Measurements from ENCODE around the gene ATF7.

ATF7 gene

GRCh38 chr12:53462935-53463334, 163.2 kb downstream of the ATF7 start:
- Histone ChIP-seq H3K14ac (ENCODE audit: low read length) (no peak overlapping the region), H4K91ac (ENCODE audit: low read depth, low read length, poor library complexity) (no peak overlapping the region), H3K9ac (ENCODE audit: low read depth, low read length, poor library complexity) (no peak overlapping the region), H2BK15ac (ENCODE audit: low read length) (no peak overlapping the region), H2AK5ac (ENCODE audit: low read depth, low read length) (no peak overlapping the region), H3K4me1 (ENCODE audit: control insufficient read depth in 2 of 2, insufficient read depth in 1 of 2, low read depth in 1 of 2, low read length in 2 of 2) (peaks cover 0 to 21% of the 10 kb centered on the region in 2 donors), H3K4ac (ENCODE audit: low read length) (no peak overlapping the region), H3K79me1 (ENCODE audit: low read depth, low read length) (peaks cover 6% of the 10 kb centered on the region), H3K36me3 (replicated peaks in 1 of 2; ENCODE audit: control insufficient read depth in 2 of 2, insufficient read depth in 2 of 2, low read length in 2 of 2) (peaks cover 74 to 100% of the 10 kb centered on the region in 2 donors), H3K9me3 (replicated peaks in 1 of 2; ENCODE audit: control insufficient read depth in 2 of 2, insufficient read depth in 1 of 2, low read depth in 1 of 2, low read length in 2 of 2) (no peaks in the 10 kb centered on the region), H2BK5ac (ENCODE audit: low read length) (no peak overlapping the region), H2AFZ (ENCODE audit: low read length) (no peak overlapping the region), H3K4me3 (ENCODE audit: low read length in 2 of 2) (no peak overlapping the region), H3K18ac (ENCODE audit: low read length) (no peak overlapping the region), H2BK120ac (ENCODE audit: low read depth, low read length) (no peak overlapping the region), H4K8ac (ENCODE audit: low read depth, low read length) (no peak overlapping the region), H3K27ac (replicated peaks; ENCODE audit: low read length) (no peak overlapping the region), H2BK12ac (ENCODE audit: low read length) (no peak overlapping the region), H3K23ac (ENCODE audit: low read depth, low read length, poor library complexity) (no peak overlapping the region), H3K27me3 (ENCODE audit: control insufficient read depth in 3 of 3, insufficient read depth in 3 of 3, low read depth in 1 of 3, low read length in 3 of 3) (no peaks in the 10 kb centered on the region), H3K4me2 (ENCODE audit: insufficient read depth, low read length, poor library complexity, severe bottlenecking) (no peak overlapping the region)
- no peak for DNase-seq (ENCODE audit: low spot score)
- WGBS, 2 donors (ENCODE audit: extremely low coverage in 2 of 2, insufficient read length in 2 of 2, insufficient replicate concordance in 1 of 2): no CpG with 5 or more reads among the region's 3 CpGs

GRCh38 chr12:53461591-53461990, 164.6 kb downstream of the ATF7 start:
- no peak overlapping the region for H2BK15ac ChIP-seq (ENCODE audit: low read length)
- no peak overlapping the region for H2AFZ ChIP-seq (ENCODE audit: low read length)
- H3K23ac ChIP-seq (ENCODE audit: low read depth, low read length, poor library complexity): no peak overlapping the region
- H3K9ac ChIP-seq (ENCODE audit: low read depth, low read length, poor library complexity): no peak overlapping the region
- no peak overlapping the region for H2BK5ac ChIP-seq (ENCODE audit: low read length)
- no peak overlapping the region for H3K27ac ChIP-seq (replicated peaks; ENCODE audit: low read length)
- H2BK12ac ChIP-seq (ENCODE audit: low read length): no peak overlapping the region
- peaks cover 70 to 100% of the 10 kb centered on the region in 2 donors for H3K36me3 ChIP-seq (replicated peaks in 1 of 2; ENCODE audit: control insufficient read depth in 2 of 2, insufficient read depth in 2 of 2, low read length in 2 of 2)
- no peak overlapping the region for H4K8ac ChIP-seq (ENCODE audit: low read depth, low read length)
- WGBS, 2 donors (ENCODE audit: extremely low coverage in 2 of 2, insufficient read length in 2 of 2, insufficient replicate concordance in 1 of 2): 100% methylated on average over 2 of the region's 8 CpGs; no CpG with 5 or more reads in 1 of the 2 donors
- no peak overlapping the region for H3K4me2 ChIP-seq (ENCODE audit: insufficient read depth, low read length, poor library complexity, severe bottlenecking)
- H3K18ac ChIP-seq (ENCODE audit: low read length): no peak overlapping the region
- H3K4ac ChIP-seq (ENCODE audit: low read length): no peak overlapping the region
- H3K27me3 ChIP-seq (ENCODE audit: control insufficient read depth in 3 of 3, insufficient read depth in 3 of 3, low read depth in 1 of 3, low read length in 3 of 3): no peaks in the 10 kb centered on the region
- H3K4me1 ChIP-seq (ENCODE audit: control insufficient read depth in 2 of 2, insufficient read depth in 1 of 2, low read depth in 1 of 2, low read length in 2 of 2): peaks cover 0 to 21% of the 10 kb centered on the region in 2 donors
- H4K91ac ChIP-seq (ENCODE audit: low read depth, low read length, poor library complexity): no peak overlapping the region
- no peak overlapping the region for H3K4me3 ChIP-seq (ENCODE audit: low read length in 2 of 2)
- H3K14ac ChIP-seq (ENCODE audit: low read length): no peak overlapping the region
- no peak overlapping the region for H2BK120ac ChIP-seq (ENCODE audit: low read depth, low read length)
- H3K9me3 ChIP-seq (replicated peaks in 1 of 2; ENCODE audit: control insufficient read depth in 2 of 2, insufficient read depth in 1 of 2, low read depth in 1 of 2, low read length in 2 of 2): no peaks in the 10 kb centered on the region
- no peak overlapping the region for H2AK5ac ChIP-seq (ENCODE audit: low read depth, low read length)
- no peak for DNase-seq (ENCODE audit: low spot score)
- peaks cover 4% of the 10 kb centered on the region for H3K79me1 ChIP-seq (ENCODE audit: low read depth, low read length)

- H3K4me3 ChIP-seq (ENCODE audit: low read length in 2 of 2): no peak overlapping the region
- H3K4me1 ChIP-seq (ENCODE audit: control insufficient read depth in 2 of 2, insufficient read depth in 1 of 2, low read depth in 1 of 2, low read length in 2 of 2): peaks cover 0 to 21% of the 10 kb centered on the region in 2 donors
- no CpG with 5 or more reads among the region's 3 CpGs for WGBS, 2 donors (ENCODE audit: extremely low coverage in 2 of 2, insufficient read length in 2 of 2, insufficient replicate concordance in 1 of 2)
These were observed 165.1 kb downstream of the ATF7 start for GRCh38 chr12:53461059-53461458.

GRCh38 chr12:53459097-53459496, 167.1 kb downstream of the ATF7 start:
- no CpG with 5 or more reads among the region's 4 CpGs for WGBS, 2 donors (ENCODE audit: extremely low coverage in 2 of 2, insufficient read length in 2 of 2, insufficient replicate concordance in 1 of 2)
- no peak overlapping the region for H3K18ac ChIP-seq (ENCODE audit: low read length)
- H3K9me3 ChIP-seq (replicated peaks in 1 of 2; ENCODE audit: control insufficient read depth in 2 of 2, insufficient read depth in 1 of 2, low read depth in 1 of 2, low read length in 2 of 2): peaks cover 0 to 2% of the 10 kb centered on the region in 2 donors
- no peak overlapping the region for H4K91ac ChIP-seq (ENCODE audit: low read depth, low read length, poor library complexity)
- H2BK12ac ChIP-seq (ENCODE audit: low read length): no peak overlapping the region
- no peak overlapping the region for H3K4ac ChIP-seq (ENCODE audit: low read length)
- peaks cover 68 to 100% of the 10 kb centered on the region in 2 donors for H3K36me3 ChIP-seq (replicated peaks in 1 of 2; ENCODE audit: control insufficient read depth in 2 of 2, insufficient read depth in 2 of 2, low read length in 2 of 2)
- no peak overlapping the region for H4K8ac ChIP-seq (ENCODE audit: low read depth, low read length)
- no peak overlapping the region for H3K9ac ChIP-seq (ENCODE audit: low read depth, low read length, poor library complexity)
- H3K79me1 ChIP-seq (ENCODE audit: low read depth, low read length): no peaks in the 10 kb centered on the region
- H3K23ac ChIP-seq (ENCODE audit: low read depth, low read length, poor library complexity): no peak overlapping the region
- H3K27ac ChIP-seq (replicated peaks; ENCODE audit: low read length): no peak overlapping the region
- H3K4me2 ChIP-seq (ENCODE audit: insufficient read depth, low read length, poor library complexity, severe bottlenecking): no peak overlapping the region
- H3K4me3 ChIP-seq (ENCODE audit: low read length in 2 of 2): no peak overlapping the region
- no peaks in the 10 kb centered on the region for H3K27me3 ChIP-seq (ENCODE audit: control insufficient read depth in 3 of 3, insufficient read depth in 3 of 3, low read depth in 1 of 3, low read length in 3 of 3)
- H2BK5ac ChIP-seq (ENCODE audit: low read length): no peak overlapping the region
- DNase-seq (ENCODE audit: low spot score): no peak
- no peak overlapping the region for H2AFZ ChIP-seq (ENCODE audit: low read length)
- peaks cover 7 to 21% of the 10 kb centered on the region in 2 donors for H3K4me1 ChIP-seq (ENCODE audit: control insufficient read depth in 2 of 2, insufficient read depth in 1 of 2, low read depth in 1 of 2, low read length in 2 of 2)
- H2AK5ac ChIP-seq (ENCODE audit: low read depth, low read length): no peak overlapping the region
- no peak overlapping the region for H2BK15ac ChIP-seq (ENCODE audit: low read length)
- no peak overlapping the region for H2BK120ac ChIP-seq (ENCODE audit: low read depth, low read length)
- no peak overlapping the region for H3K14ac ChIP-seq (ENCODE audit: low read length)

More at GRCh38 chr12:53461059-53461458, 165.1 kb downstream of the ATF7 start:
- Histone ChIP-seq H3K36me3 (replicated peaks in 1 of 2; ENCODE audit: control insufficient read depth in 2 of 2, insufficient read depth in 2 of 2, low read length in 2 of 2) (peaks cover 68 to 100% of the 10 kb centered on the region in 2 donors), H2BK120ac (ENCODE audit: low read depth, low read length) (no peak overlapping the region), H4K8ac (ENCODE audit: low read depth, low read length) (no peak overlapping the region), H3K27ac (replicated peaks; ENCODE audit: low read length) (peak overlapping the region; percentile 26), H2AFZ (ENCODE audit: low read length) (no peak overlapping the region), H3K4ac (ENCODE audit: low read length) (no peak overlapping the region), H3K23ac (ENCODE audit: low read depth, low read length, poor library complexity) (no peak overlapping the region), H2BK15ac (ENCODE audit: low read length) (no peak overlapping the region), H3K18ac (ENCODE audit: low read length) (no peak overlapping the region), H2AK5ac (ENCODE audit: low read depth, low read length) (no peak overlapping the region), H3K79me1 (ENCODE audit: low read depth, low read length) (peaks cover 4% of the 10 kb centered on the region), H3K14ac (ENCODE audit: low read length) (no peak overlapping the region), H3K27me3 (ENCODE audit: control insufficient read depth in 3 of 3, insufficient read depth in 3 of 3, low read depth in 1 of 3, low read length in 3 of 3) (no peaks in the 10 kb centered on the region), H3K4me2 (ENCODE audit: insufficient read depth, low read length, poor library complexity, severe bottlenecking) (no peak overlapping the region), H4K91ac (ENCODE audit: low read depth, low read length, poor library complexity) (no peak overlapping the region), H2BK12ac (ENCODE audit: low read length) (no peak overlapping the region), H3K9ac (ENCODE audit: low read depth, low read length, poor library complexity) (no peak overlapping the region), H2BK5ac (ENCODE audit: low read length) (no peak overlapping the region), H3K9me3 (replicated peaks in 1 of 2; ENCODE audit: control insufficient read depth in 2 of 2, insufficient read depth in 1 of 2, low read depth in 1 of 2, low read length in 2 of 2) (no peaks in the 10 kb centered on the region)
- no peak for DNase-seq (ENCODE audit: low spot score)
